ENCODE results near the gene G6PC1.
"Not testable (repeated sequence)": the region's sequence is repeated elsewhere in the genome, so short reads cannot be mapped to it uniquely, and the experiment has no call there.

Gene G6PC1

GRCh38 chr17:42900460-42901331 is at the start of gene G6PC1:
Gene G6PC1, plus strand, starts transcription at chr17:42900799. Its CDS starts 78 bp downstream, at chr17:42900877.
- no peak for DNase-seq (ENCODE audit: low read depth)

- DNase-seq (ENCODE audit: low read depth), result no peak
Measured at GRCh38 chr17:42850954-42851353, 49.6 kb upstream of the G6PC1 start, which contains the start of gene AOC3. Gene AOC3, plus strand, starts transcription at chr17:42851199. Its CDS starts 145 bp downstream, at chr17:42851344.

GRCh38 chr17:42851371-42852240 is 49.0 kb upstream of the G6PC1 start:
- not testable (repeated sequence) for DNase-seq (ENCODE audit: low read depth)

- DNase-seq (ENCODE audit: low read depth), result no peak
Measured at GRCh38 chr17:42852351-42852750, 48.2 kb upstream of the G6PC1 start.

GRCh38 chr17:42853004-42853403 is 47.6 kb upstream of the G6PC1 start:
- DNase-seq (ENCODE audit: low read depth), result no peak

GRCh38 chr17:42853597-42853967 is 47.0 kb upstream of the G6PC1 start:
- no peak for DNase-seq (ENCODE audit: low read depth)

GRCh38 chr17:42853968-42854790 is 46.4 kb upstream of the G6PC1 start:
- DNase-seq (ENCODE audit: low read depth), result no peak

GRCh38 chr17:42855048-42855596 is 45.5 kb upstream of the G6PC1 start:
- no peak for DNase-seq (ENCODE audit: low read depth)

GRCh38 chr17:42856093-42856492 is 44.5 kb upstream of the G6PC1 start:
- not testable (repeated sequence) for DNase-seq (ENCODE audit: low read depth)

GRCh38 chr17:42856516-42856915 is 44.1 kb upstream of the G6PC1 start:
- DNase-seq (ENCODE audit: low read depth), result not testable (repeated sequence)

- DNase-seq (ENCODE audit: low read depth), result no peak
Measured at GRCh38 chr17:42857389-42857788, 43.2 kb upstream of the G6PC1 start.

GRCh38 chr17:42865638-42866094 is 34.9 kb upstream of the G6PC1 start:
- no peak for DNase-seq (ENCODE audit: low read depth)

- DNase-seq (ENCODE audit: low read depth), result no peak
Measured at GRCh38 chr17:42866216-42866615, 34.4 kb upstream of the G6PC1 start.

GRCh38 chr17:42866631-42867575 is 33.7 kb upstream of the G6PC1 start:
- DNase-seq (ENCODE audit: low read depth), result no peak

GRCh38 chr17:42867694-42868261 is 32.8 kb upstream of the G6PC1 start:
- not testable (repeated sequence) for DNase-seq (ENCODE audit: low read depth)

- no peak for DNase-seq (ENCODE audit: low read depth)
Measured at GRCh38 chr17:42868338-42868737, 32.3 kb upstream of the G6PC1 start.

GRCh38 chr17:42871647-42872046 is 29.0 kb upstream of the G6PC1 start:
- DNase-seq (ENCODE audit: low read depth), result no peak

GRCh38 chr17:42872251-42872965 is 28.2 kb upstream of the G6PC1 start:
- no peak for DNase-seq (ENCODE audit: low read depth)

- no peak for DNase-seq (ENCODE audit: low read depth)
Measured at GRCh38 chr17:42873315-42873714, 27.3 kb upstream of the G6PC1 start.
